Stimulated activated CD8-positive, alpha-beta memory T cell treated with anti-CD3 and anti-CD28 coated beads, Interleukin-7, amount 100 ng/mL, for 1 hour (primary cell): ENCODE measurements around the gene SLC25A26.

Source experiments
- DNase-seq, 2 donors: peaks; one replicate each; pipeline ENCODE4 v3.0.0-alpha.2; 2020; ENCODE audit warnings: low read depth in 2 of 2

Gene SLC25A26

DNA sequence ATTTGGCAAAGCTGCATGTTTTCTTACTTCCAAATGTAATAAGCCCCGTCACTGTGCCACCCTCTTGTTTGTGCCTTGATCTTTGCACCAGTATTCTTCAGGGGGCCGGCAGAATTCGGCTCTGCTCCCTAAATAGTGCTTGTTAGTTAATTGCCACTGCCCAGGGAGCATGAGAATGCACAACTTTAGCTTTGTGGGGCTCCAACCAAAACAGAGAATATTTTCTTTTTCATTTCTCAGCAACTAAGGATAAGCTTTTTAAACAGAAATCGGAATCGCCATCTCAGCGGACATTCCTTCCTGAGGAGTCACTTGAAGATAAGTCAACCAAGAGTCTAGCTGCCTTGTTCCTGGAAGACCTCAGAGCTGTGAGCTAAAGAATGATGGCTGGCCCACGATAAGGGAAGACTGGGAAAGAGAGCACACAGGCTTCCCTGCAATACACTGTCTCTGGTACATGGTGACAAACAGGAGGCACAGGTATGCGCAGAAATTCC lies 174.0 kb downstream of the SLC25A26 start:
- DNase-seq = no peak

DNA sequence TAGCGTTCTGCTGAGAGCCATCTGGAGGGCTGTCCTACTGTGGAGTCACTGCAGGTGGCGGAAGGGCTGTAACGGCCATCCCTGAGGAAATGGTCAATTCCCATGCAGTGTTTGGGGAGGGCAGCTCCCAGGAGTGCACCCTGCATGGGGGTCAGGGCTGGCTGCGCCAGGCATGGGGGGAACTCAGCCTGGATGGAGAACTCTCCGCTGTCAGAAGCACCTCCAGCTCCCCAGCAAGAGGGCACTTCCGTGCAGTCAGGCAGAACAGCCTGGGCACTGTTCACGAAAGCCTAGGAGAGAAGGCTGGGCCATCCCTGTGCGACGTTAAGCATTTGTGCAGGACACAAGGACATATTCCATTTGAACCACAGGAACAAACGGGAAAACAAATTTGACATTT lies 174.8 kb downstream of the SLC25A26 start:
- no peak for DNase-seq

DNA sequence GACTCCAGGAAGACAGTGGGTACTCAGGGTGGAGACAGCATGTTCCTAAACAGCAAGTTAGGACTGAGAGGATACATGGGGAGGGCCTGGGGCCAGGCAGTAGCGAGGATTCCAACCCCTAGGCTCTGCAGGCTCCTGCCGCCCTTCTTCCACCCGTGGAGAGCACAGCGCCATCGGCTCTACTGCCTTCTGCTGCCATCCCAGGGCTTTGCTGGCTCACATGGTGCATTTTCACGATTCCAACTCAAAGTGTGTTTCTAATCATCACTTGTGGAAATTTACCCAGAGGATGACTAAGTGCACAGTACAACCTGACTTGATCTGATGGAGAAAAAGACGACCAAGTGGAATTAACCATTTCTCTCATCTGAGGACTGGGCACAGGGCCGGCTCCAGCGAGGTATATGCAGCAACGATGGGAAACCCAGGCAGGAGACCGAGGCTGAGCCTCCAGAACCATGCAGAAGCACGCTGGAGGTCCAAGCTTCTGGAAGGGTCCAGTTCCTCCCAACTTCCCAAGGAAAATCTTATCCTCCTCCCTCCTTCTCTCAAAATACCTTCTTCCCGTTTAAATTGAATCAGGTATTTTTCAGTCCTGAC lies 175.5 kb downstream of the SLC25A26 start:
- no peak for DNase-seq

DNA sequence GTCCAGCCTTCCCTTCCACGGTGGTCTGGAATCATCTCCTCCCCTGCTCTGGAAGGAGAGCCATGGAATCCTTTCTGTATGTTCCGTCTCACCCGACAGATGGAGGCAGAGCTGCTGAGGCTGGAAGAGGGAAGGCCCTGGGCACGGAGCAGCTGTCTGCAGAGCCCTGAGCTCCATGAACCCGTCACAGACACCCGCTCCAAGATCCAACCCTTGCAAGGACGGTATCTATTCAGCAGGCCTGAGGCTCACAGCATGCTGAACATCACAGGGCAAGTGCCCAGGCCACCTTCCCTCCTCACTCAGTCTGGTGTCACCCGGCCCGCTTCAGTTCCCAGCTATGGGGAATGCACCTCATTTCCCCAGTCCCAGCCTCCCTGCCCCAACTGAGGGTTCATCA lies 176.1 kb downstream of the SLC25A26 start:
- no peak for DNase-seq

DNA sequence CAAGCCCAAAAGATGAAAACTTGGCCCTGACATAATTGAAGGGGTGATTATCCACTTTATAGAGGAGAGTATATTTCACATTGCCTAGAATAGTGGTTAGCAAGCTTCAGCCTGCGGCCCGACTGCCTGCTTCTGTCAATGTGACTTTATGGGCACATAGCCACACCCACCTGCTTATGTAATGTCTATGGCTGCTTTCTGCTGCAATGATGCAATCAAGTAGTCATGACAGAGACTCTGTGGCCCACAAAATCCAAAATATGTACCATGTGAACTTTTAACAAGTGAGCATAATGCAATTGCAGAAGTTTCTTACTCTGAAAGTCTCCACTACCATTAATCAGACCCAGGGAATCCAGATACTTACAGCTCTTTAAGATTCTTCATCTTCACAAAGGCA lies 176.9 kb downstream of the SLC25A26 start:
- no peak for DNase-seq

DNA sequence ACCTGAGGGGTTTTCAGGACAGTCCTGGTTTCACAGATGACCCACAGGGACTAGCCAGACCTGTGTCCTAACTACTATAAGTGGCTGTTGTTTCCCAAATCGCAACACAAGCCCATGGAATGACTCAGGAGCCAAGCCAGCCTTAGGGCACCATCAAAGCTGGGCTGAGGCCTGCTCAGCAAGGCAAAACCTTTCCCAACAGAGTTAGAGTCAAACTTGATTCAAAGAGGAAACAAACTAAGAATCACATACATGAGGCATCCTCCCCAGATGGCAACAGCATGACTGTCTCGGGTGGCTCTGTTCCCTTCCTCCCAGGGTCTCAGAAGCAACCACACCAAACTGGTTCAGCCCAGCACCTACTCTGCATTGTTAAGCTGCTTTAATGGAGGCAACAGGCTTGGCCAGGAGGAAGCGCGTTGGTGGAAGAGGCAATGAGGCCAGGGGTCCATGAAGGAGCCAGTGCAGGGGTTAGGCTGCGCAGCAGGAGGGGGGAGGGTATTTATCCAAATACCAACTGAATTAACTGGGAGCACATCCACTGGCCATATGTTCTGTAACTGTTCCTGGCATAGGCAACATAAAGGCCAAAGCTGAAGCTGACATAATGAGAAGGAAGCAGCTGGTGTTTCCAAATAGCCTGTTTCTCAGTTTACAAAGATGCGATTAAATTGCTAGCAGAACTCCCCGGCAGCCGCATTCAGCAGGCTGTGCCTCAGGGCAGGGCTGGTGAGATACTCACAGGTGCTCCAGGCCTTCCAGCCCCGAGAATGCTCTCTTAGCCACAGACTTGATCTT lies 177.6 kb downstream of the SLC25A26 start:
- DNase-seq = no peak

DNA sequence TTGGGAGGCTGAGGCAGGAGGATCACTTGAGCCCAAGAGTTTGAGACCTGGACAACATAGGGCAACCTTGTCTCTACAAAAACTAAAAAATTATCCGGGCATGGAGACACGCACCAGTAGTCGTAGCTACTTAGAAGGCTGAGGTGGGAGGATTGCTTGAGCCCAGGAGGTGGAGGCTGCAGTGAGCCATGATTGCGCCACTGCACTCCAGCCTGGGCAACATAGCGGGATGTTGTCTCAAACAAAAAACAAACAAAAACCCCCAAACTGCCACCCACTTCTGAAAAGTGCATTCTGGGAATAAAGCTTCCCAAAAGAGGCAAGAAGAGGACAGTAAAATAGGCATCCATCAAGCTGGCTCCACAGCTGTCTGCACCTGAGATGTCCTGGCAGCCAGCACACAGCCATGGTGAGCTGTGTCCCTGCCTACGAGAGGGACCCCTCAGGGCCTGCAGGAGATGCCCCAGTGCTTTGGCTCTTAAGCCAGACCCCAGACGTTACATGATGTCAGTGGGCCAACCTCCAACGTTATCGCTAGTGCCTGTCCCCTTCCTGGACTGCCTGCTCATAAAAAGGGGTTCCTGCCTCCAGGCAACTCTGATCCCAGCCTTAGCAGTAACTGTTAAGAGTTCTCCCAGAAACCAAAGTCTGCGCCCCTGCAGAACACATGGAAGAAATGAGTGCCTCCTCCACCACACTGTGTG lies 178.9 kb downstream of the SLC25A26 start:
- no peak for DNase-seq

DNA sequence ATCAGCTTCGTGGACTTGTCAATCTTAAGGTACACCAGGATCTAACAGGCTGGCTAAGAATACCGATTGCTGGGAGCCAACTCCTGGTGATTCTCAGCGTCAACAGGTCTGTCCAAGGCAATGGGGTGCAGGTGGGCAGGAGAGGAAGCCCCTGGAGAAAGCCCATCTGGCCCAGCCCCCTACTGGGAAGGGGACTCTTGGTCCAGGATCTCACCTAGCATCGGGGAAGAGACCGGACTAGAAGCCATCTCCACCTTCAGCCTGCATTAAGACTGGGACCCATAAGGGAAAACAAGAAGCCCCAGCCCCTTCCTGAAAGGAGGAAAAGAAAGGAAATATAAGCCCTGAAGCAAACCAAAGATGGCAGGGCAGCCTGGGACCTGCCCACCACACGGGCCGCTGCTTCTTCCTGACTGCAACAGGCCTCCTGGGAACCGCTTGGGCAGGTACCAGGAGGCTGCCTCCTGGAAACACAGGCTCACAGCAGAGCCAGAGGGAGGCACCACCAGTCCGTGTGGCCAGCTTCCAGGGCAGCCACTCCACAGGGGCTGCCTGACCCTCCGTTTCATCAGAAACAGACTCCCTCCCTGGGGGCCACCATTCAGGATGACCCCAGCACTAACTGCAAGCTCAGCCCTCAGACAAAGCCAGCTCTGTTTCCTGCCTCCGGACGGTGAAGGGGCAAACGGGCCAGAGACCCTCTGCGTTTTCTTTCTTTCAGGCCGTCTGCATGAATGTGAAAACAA lies 179.8 kb downstream of the SLC25A26 start:
- DNase-seq = no peak

DNA sequence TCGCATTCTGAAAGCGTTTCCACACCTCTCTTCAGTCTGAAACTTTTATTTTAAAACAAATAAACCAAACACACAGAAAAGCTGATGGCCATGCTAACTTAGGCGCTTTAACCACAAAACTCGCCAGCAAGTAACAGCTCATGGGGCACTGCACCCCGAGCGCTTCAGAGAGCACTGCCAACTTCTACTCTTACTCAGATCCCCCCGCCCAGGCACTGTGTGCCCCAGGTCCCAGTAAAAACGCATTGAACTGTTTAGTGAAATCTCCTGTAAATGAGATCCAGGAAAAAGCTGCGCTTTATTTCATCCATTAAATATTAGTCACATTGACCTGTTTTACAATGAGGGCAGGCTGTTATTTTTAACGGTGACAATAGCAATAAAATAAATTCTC lies 180.4 kb downstream of the SLC25A26 start:
- DNase-seq = no peak

DNA sequence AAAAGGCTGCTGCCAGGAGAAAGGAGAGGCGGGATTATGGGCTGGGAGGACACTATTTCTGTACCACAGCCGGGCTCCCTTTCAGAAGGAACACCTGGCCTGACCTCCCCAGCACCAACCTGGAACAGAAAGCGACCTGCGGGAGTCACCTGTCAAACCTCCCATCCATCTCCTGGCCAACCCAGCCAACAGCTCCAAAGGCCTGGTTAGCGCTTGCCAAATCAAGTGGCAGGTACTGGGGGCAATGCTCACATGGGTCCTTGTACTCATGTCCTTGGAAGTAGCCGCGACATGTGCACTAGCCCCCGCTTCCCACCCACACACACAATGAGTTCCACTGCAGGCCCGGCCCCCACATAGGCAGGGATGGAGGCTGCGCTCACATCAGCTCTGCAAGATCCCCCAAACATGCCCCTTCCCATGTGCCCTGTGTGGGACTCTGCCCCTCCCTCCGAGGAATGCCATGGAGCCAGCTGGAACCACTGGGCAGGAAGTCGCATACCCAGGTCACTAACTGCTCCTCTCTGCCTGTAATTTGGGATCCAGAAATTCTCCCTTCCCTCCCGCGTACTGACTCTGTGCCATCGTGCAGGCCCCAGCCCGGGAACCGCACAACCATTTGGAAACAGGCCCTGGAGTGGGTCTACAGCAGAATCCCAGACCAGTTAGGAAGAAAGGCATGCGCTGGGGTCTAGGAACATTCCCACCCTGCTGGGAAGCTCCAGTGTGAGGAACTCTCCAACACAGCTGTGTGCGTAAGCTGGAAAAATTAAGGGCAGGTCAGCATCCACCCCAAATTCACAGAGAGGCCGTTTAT lies 181.1 kb downstream of the SLC25A26 start:
- DNase-seq = no peak

DNA sequence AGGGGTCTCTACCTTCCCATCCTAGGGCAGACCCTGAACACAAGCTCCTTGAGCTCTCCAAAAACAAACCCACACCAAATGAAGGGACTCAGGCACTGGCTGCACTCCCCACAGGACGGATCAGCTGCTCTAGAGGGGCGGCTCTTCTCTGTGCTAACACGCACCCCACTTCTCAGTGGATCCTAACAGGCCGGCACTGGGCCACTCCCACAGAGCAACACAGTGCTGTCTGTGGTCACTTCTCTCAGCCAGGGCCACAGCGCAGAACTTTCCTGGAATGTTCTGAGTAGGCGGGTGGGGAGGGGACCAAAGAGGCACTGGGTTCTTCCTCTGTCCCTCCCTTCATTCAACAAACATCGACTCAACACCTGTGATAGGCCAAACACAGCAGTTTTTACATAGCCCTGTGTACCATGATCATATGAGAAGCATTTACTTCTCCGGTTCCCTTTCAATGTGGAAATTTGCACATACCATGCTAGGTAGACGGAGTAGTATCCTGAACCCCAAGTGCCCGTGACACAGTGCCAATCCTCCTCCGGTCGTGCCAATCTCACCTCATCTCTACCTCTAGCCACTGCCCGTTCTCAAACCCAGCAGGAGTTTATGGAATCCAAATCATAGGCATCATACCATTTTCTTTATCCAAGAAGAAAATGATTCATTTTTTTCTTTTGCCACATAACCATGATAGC lies 181.9 kb downstream of the SLC25A26 start:
- no peak for DNase-seq

DNA sequence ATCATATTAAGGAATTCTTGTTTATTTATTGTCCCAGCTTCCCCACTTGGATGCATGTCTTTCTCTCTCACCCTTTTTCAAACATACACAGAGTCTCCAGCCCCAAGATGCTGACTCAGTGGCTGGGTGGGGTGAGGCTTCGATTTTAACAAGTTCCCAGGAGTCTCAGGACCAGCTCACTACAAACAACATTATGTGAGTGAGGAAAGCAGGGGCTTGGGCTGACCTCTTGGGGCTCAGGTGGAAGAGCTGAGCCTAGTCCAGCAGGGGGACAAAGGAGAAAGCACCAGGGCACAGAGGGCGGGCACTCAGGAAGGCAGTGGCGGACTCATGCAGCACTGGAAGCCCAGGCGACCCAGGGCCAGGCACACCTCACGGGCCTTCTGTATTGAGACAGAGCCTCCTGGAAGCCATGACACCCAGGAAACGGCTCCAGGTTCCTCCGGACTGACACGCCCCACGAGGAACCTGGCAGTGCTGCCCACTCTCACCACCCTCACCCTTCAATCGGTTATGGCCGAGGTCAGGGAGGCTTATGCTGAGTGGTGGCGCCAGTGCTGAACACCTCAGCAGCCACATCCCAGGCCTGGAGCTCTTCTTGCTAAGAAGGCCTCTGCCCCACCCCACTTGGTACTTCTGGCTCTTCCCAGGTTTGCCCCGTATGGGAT lies 182.7 kb downstream of the SLC25A26 start:
- DNase-seq = no peak

DNA sequence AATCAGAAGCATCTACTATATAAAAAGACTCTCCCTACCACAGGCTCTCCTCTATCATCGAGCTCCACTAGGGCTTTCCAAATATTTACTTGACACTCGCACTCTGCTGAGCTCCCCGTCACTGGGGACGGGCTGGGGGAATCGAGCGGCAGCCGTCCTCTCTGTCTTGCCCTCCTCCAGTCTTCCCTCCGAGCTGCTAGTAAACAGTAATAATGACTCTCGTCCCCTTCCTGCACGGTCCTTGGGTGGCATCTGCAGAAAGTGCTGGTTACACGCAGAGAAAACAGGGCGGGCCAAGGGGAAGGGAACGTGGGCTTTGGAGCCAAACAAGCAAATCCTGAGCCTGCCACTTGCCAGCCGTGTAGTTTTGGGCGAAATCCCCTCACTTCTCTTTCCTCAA lies 183.4 kb downstream of the SLC25A26 start:
- DNase-seq = no peak

DNA sequence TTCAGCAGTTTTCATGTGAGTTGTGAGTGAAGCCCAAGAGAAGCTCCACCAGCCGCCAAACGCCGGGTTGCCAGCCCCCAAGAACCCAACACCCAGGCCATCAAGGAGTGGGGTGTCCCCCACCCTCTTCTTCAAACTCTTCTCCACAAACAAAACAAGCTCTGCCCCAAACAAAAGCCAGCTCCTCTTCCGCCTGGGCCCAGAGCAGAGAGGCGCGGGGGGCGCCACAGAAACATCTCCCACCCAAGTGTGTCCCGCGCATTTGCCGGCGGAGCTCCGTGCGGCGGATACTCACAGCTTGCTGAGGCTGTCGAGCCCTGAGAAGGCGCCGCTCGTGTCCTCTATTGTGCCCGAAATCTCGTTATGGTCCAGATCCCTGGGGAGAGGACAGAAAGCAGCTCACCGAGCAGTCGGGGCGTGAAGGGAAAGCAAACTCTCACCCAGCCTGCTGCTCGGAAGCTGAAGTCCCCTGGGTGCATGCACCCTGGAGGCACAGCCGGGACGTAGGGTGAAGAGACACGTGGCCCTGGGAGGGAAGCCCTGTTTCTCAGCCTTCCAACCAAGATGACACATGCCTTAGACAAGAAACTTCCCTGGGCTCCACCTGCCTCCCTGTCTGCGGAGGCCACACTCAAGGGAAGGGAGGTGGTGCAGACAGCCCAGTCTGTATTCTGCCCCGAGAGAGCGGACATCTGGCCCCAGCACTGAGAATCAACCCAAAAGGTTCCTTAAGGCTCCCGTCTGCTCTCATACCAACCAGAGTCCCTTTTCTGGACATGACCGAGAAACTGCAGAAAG lies 184.3 kb downstream of the SLC25A26 start:
- no peak for DNase-seq

DNA sequence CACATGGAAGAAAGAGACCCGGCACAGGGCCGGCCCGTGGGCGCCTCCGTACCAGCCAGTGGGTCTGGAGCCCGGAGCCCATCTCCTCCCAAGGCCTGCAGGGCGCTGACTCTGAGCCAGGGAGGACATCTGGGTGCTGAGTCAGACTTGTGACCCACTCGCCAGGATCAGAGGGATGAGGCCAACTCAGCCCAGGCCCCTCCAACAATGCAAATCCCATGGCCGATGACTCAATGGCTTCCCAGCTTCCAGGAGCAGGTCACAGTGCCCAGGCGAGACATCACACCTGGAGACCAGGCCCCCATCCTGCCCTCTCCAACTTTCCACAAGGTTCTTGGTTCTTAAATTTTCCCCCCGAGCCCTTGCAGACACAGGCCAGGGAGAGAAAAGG lies 184.9 kb downstream of the SLC25A26 start:
- DNase-seq = no peak

DNA sequence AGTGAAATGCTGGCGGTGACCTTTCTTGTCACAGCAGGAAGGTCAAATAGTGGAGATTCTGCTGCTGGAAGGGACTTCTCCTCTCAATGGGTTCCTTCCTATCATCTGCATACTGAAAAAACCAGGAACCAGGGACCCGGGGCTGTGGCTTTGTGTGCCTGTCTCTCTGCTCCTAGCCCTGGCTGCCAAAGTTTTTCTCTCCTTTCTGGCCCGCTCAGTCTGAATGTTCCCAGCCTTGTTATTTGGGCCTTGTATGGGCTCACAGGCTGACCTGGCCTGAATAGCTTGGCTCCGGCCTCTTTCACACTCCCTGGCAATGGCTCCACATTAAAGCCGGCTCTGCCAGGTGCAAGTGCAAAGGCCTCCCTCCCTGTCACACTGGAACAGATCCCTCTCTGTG lies 185.4 kb downstream of the SLC25A26 start:
- no peak for DNase-seq

DNA sequence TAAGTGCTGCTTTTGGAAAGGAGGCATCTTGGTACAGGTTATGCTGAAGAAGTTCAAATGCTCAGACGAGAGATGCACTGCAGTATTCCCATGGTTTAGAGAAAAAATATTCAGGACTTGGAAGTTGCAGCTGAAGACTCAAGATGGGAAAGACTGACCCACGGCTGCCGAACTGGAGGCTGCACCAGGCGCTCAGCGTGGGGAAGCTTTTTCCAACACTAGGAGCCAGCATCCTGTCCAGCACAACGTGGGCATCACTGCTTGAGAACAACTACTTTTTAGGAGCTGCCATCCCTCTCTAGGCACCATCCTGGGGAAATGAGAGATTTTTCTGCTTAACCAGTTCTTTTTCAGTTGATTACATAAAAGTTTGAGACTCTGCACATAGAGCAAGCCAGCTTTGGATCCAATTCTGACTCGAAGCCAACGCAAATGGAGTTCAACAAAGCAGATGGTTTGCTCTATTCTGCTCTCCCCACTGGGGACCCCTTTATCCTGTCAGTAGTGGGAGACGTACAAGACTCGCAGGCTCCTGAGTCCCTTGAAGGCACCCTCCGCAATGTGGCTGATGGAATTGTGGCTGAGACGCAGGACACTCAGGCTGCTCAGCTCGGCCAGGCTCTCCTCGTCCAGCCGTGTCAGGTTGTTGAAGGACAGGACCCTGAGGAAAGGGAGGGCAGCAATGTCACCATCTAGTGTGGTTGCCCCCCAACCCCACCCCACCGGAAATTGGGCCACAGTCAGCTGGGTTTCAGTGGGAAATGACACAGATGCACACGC lies 186.2 kb downstream of the SLC25A26 start:
- DNase-seq = no peak

DNA sequence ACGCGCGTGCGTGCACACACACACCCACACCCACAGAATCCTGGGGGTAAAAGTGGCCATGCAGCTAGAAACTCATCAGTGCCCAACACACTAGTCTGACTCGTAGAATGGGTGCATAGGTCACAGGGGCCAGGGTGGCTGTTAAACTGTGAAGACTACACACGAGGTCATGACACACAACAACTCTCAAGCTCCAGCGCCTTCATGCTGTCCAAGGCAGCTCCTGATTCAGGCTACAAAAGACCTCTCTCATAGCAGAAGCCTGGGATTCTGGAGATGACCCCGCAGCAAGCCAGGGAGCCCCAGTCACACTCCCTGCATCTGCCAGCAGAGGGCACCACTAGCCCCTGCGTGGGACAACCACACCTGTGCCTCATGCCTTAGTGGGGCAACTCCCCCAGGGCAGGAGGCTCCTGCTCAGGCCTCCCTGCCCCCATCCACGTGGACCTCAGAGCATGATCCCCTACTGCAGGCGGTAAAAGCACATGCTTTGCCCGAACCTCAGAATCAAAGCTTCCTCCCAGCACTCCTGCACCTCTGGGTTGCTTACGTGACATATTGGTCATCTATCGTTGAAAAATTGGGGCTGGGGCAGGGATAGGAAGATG lies 186.9 kb downstream of the SLC25A26 start:
- peak; percentile 42 to 51 for DNase-seq
